GM12878 (cell line): ENCODE results near the gene GGT1.
"Not testable (repeated sequence)": the region's sequence is repeated elsewhere in the genome, so short reads cannot be mapped to it uniquely, and the experiment has no call there.

Experiments used
- BRCA1 ChIP-seq: IDR thresholded peaks from 2 replicates; pipeline ENCODE4 v1.6.1; 2011; ENCODE audit warnings: low read depth, low read length, improper control_type of control experiment
- CBFB ChIP-seq: IDR thresholded peaks from 2 replicates; pipeline ENCODE4 v1.6.1; 2016; ENCODE audit warnings: antibody characterized with exemption, low read depth
- CBX3 ChIP-seq: fragments of 200-600 bp; sonication (generic); IDR thresholded peaks from 2 replicates; pipeline ENCODE4 v1.6.1; 2016; ENCODE audit warnings: low read depth, borderline replicate concordance
- CHD2 ChIP-seq: IDR thresholded peaks from 2 replicates; pipeline ENCODE4 v1.6.1; 2011; ENCODE audit warnings: low read depth, low read length, improper control_type of control experiment, borderline replicate concordance
- CREB1 ChIP-seq: IDR thresholded peaks from 2 replicates; pipeline ENCODE4 v1.6.1; 2012; ENCODE audit warnings: low read depth, mild to moderate bottlenecking, inconsistent platforms
- CTCF ChIP-seq, 3 experiments: IDR thresholded peaks in 2 of 3; conservative IDR thresholded peaks in 1 of 3; 2 replicates each; pipeline ENCODE4 v1.5.1; 2011; ENCODE audit warnings: low read depth in 3 of 3, low read length in 3 of 3, mild to moderate bottlenecking in 3 of 3, control low read depth in 2 of 3, moderate library complexity in 2 of 3, inconsistent platforms in 1 of 3, mixed read lengths in 1 of 3; ENCODE audit not compliant: control insufficient read depth in 2 of 3, insufficient read depth in 1 of 3; ENCODE audit errors: extremely low read depth in 1 of 3
- EED ChIP-seq: sonication (generic); IDR thresholded peaks from 2 replicates; pipeline ENCODE4 v1.6.1; 2016; ENCODE audit warnings: antibody characterized with exemption, low read depth
- HDAC6 ChIP-seq: fragments of 200-600 bp; sonication (generic); IDR thresholded peaks from one replicate; pipeline ENCODE4 v1.8.0; 2017; ENCODE audit warnings: antibody characterized with exemption; ENCODE audit not compliant: unreplicated experiment
- MEF2A ChIP-seq: IDR thresholded peaks from 2 replicates; pipeline ENCODE4 v1.6.1; 2011; ENCODE audit warnings: low read depth, mild to moderate bottlenecking, low read length, moderate library complexity; ENCODE audit not compliant: insufficient read depth
- POLR2AphosphoS5 ChIP-seq: IDR thresholded peaks from 2 replicates; pipeline ENCODE4 v1.6.1; 2011; ENCODE audit warnings: mild to moderate bottlenecking, low read length, inconsistent platforms
- RAD21 ChIP-seq: IDR thresholded peaks from 2 replicates; pipeline ENCODE4 v1.6.1; 2011; ENCODE audit warnings: mild to moderate bottlenecking, low read depth, low read length, moderate library complexity; ENCODE audit not compliant: insufficient read depth
- ZBTB4 ChIP-seq: fragments of 450-650 bp; formaldehyde crosslinking; IDR thresholded peaks from 2 replicates; pipeline ENCODE4 v1.4.0; 2022; ENCODE audit warnings: mild to moderate bottlenecking, moderate library complexity
- ZNF274 ChIP-seq: IDR thresholded peaks from one replicate; pipeline ENCODE4 v1.8.0; 2011; ENCODE audit not compliant: insufficient read length, insufficient read depth

- not testable (repeated sequence) for TF ChIP-seq RAD21; POLR2AphosphoS5; CREB1; CTCF (IDR thresholded peaks at IDR 0.05 in 2 of 3, conservative IDR thresholded peaks at IDR 0.05 in 1 of 3; ENCODE audit: control insufficient read depth in 2 of 3, extremely low read depth in 1 of 3, insufficient read depth in 1 of 3, low read depth in 3 of 3, low read length in 3 of 3); CBFB; ZBTB4 (CRISPR knock-in tag); CHD2; HDAC6; MEF2A; CBX3; EED; ZNF274; BRCA1
Measured at GRCh38 chr22:24631430-24632122, 28.6 kb downstream of the GGT1 start.
